T-helper 17 cell (primary cell): ENCODE measurements around the gene UTS2B. TPM values are rescaled to one million over a fixed set of nuclear protein-coding genes. Genes with fewer than 3 reads are reported as not detected.
A peak's percentile ranks its signal among the peaks of the same experiment; 100 is the strongest.

ENCODE experiments used
- ATAC-seq: fragments of 150-1000 bp; cut with Tn5 transposase; 2 replicates; pipeline ENCODE4 v1.10.0; 2021; ENCODE audit warnings: mild to moderate bottlenecking, moderate library complexity
- DNase-seq, 3 donors: peaks; one replicate each; pipeline versions ENCODE4 v3.0.0 to v3.0.0-alpha.2; 2020 to 2021
- H3K9me3 ChIP-seq: one replicate; pipeline ENCODE4 v1.7.0; 2013; ENCODE audit warnings: low read length, mild to moderate bottlenecking; ENCODE audit not compliant: control insufficient read depth, poor library complexity, severe bottlenecking
- H3K27ac Mint-ChIP-seq: one replicate; pipeline ENCODE4 v1.8.0; 2022; ENCODE audit warnings: mild to moderate bottlenecking, moderate library complexity, mixed read lengths
- H3K27me3 Mint-ChIP-seq: one replicate; pipeline ENCODE4 v1.8.0; 2022; ENCODE audit warnings: mixed read lengths
- H3K36me3 Mint-ChIP-seq: one replicate; pipeline ENCODE4 v1.8.0; 2022; ENCODE audit warnings: low read depth, mixed read lengths
- H3K4me1 Mint-ChIP-seq: one replicate; pipeline ENCODE4 v1.8.0; 2022; ENCODE audit warnings: mild to moderate bottlenecking, mixed read lengths
- H3K4me3 Mint-ChIP-seq: one replicate; pipeline ENCODE4 v1.8.0; 2022; ENCODE audit warnings: mild to moderate bottlenecking, moderate library complexity, mixed read lengths
- total RNA-seq, 4 donors: library from RNA in 2 of 4; stranded (reverse) in 2 of 4; gene quantifications; one replicate each; pipeline ENCODE4 v1.2.3 and lab custom pipeline; 2022 to 2026

UTS2B gene
- total RNA-seq, 2 donors from 2014 or later, result not detected

DNA sequence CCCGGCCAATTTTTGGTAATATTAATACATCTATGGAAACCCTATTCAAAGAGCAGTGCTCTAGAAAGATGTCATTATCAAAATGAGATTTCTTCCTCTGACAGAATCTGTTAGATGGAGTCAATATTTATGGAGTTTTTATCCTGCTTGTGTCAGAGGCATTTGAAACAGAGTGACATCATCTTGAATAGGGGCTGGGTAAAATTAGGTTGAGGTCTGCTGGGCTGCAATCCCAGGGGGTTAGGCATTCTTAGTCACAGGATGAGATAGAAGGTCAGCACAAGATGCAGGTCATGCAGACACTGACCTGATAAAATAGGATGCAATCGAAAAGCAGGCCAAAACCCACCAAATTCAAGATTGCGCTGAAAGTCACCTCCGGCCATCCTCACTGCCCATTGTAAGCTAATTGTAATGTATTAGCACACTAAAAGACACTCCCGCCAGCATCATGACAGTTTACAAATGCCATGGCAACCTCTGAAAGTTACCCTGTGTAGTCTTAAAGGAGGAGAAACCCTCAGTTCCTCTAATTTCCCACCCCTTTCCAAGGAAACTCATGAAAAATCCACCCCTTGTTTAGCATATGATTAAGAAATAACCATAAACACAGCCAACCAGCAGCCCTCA lies 28.4 kb downstream of the UTS2B start:
- Mint-ChIP-seq H3K36me3 (no peaks in the 10 kb centered on the region), H3K4me1 (no peaks in the 10 kb centered on the region), H3K27ac (no peak overlapping the region), H3K4me3 (no peak overlapping the region), H3K27me3 (no peaks in the 10 kb centered on the region)
- no peak for DNase-seq
- no peak for ATAC-seq
- H3K9me3 ChIP-seq, result no peaks in the 10 kb centered on the region

- no peaks in the 10 kb centered on the region for H3K9me3 ChIP-seq
- no peak overlapping the region for H3K4me3 Mint-ChIP-seq
- no peak overlapping the region for H3K27ac Mint-ChIP-seq
- H3K4me1 Mint-ChIP-seq, result no peaks in the 10 kb centered on the region
- H3K27me3 Mint-ChIP-seq, result no peaks in the 10 kb centered on the region
- no peak for DNase-seq
- no peak for ATAC-seq
- no peaks in the 10 kb centered on the region for H3K36me3 Mint-ChIP-seq
Observed at GRCh38 chr3:191301017-191301416, 29.3 kb downstream of the UTS2B start.

DNA sequence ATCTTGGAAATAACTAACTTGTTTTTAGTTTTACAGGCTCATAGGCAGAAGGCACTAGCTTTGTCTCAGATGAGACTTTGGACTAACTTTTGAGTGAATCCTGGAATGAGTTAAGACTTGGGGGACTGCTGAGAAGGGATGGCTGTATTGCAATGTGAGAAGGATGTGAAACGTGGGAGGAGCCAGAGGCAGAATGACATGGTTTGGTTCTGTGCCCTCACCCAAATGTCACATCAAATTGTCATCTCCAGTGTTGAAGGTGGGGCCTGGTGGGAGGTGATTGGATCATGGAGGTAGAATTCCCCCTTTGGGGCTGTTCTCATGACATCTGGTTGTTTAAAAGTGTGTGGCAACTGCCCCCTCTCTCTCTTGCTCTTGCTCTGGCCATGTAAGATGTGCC lies 29.9 kb downstream of the UTS2B start:
- DNase-seq, result no peak
- no peaks in the 10 kb centered on the region for H3K9me3 ChIP-seq
- Mint-ChIP-seq H3K27me3 (no peaks in the 10 kb centered on the region), H3K27ac (no peak overlapping the region), H3K4me3 (no peak overlapping the region), H3K36me3 (no peaks in the 10 kb centered on the region), H3K4me1 (no peaks in the 10 kb centered on the region)
- no peak for ATAC-seq

GRCh38 chr3:191298846-191299245 lies 31.5 kb downstream of the UTS2B start:
- H3K4me1 Mint-ChIP-seq, result no peaks in the 10 kb centered on the region
- H3K27ac Mint-ChIP-seq, result no peak overlapping the region
- ATAC-seq, result no peak
- H3K36me3 Mint-ChIP-seq, result no peaks in the 10 kb centered on the region
- H3K4me3 Mint-ChIP-seq, result no peak overlapping the region
- no peaks in the 10 kb centered on the region for H3K27me3 Mint-ChIP-seq
- no peaks in the 10 kb centered on the region for H3K9me3 ChIP-seq
- no peak for DNase-seq

DNA sequence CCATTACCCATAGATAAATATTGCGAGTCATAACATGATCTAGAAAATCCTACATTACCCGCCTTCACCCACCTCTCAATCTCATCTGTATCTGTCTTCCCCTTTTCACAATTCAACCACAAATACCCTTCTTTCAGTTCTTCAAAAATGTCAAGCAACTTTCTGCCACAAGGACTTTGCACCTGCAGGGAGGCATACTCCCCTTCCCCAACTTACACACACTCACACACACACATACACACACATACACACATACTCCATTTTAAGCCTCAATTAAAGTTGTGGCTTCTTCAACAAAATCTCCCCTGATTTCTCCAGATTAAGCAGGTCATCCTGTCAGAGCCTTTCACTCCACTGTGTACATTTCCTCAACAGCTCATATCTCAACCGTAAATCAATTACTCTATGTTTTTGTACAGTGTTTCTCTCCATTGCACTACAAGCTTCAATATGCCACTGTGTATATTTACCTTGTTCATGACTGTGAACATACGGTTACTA lies 34.2 kb downstream of the UTS2B start:
- Mint-ChIP-seq H3K27ac (no peak overlapping the region), H3K27me3 (no peaks in the 10 kb centered on the region), H3K4me1 (no peaks in the 10 kb centered on the region), H3K36me3 (no peaks in the 10 kb centered on the region), H3K4me3 (no peak overlapping the region)
- ATAC-seq, result peak; percentile 36
- DNase-seq, result no peak
- no peaks in the 10 kb centered on the region for H3K9me3 ChIP-seq

DNA sequence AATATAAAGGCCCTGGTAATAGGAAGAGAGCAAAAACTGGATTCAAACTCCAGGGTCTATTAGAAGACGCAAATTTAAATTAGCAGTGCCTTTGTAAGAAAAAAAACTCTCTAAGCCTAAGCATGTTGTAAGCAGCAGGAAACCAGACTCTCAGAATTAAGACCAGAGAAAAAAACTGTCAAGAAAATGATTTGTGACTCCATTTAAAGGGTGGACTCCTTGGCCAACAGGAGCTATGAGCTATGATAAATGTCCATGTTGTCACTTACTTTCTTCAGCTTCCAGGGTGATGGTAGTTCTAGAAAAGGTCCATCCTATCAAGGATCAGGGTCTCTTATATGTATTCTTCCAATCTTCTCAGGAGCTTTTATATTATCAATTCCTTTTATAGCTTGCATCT lies 36.0 kb downstream of the UTS2B start:
- Mint-ChIP-seq H3K4me3 (no peak overlapping the region), H3K27me3 (no peaks in the 10 kb centered on the region), H3K4me1 (no peaks in the 10 kb centered on the region), H3K27ac (no peak overlapping the region), H3K36me3 (no peaks in the 10 kb centered on the region)
- DNase-seq (no peak), ATAC-seq (no peak)
- H3K9me3 ChIP-seq, result no peaks in the 10 kb centered on the region

DNA sequence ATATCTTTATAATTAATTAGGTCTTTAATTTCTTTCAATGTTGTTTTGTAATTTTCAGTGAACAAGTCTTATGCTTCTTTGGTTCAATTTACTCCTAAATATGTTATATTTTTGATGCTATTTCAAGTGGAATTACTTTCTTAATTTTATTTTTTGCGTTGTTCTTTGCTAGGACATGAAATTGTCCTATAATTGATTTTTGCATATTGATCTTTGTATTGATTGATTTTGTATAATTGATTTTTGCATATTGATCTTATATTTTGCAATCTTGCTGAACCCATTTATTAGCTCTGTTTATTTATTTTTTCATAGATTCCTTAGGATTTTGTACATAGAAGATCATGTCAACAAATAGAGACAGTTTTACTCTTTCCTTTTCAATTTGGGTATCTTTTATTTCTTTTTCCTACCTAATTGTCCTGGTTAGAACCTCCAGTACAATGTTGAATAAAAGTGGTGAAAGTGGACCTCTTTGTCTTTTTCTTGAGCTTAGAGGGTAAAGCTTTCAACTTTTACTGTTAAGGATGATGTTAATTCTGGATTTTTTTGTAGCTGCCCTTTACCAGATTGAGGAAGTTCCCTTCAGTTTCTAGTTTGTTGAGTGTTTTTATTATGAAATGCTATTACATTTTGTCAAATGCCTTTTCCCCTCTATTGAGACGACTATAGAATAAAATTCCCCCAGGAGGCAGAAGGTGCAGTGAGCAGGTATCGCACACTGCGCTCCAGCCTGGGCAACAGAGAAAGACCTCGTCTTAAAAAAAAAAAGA lies 37.9 kb downstream of the UTS2B start:
- Mint-ChIP-seq H3K4me3 (no peak overlapping the region), H3K27me3 (no peaks in the 10 kb centered on the region), H3K36me3 (no peaks in the 10 kb centered on the region), H3K4me1 (no peaks in the 10 kb centered on the region), H3K27ac (no peak overlapping the region)
- no peaks in the 10 kb centered on the region for H3K9me3 ChIP-seq
- ATAC-seq (no peak), DNase-seq (no peak)

DNA sequence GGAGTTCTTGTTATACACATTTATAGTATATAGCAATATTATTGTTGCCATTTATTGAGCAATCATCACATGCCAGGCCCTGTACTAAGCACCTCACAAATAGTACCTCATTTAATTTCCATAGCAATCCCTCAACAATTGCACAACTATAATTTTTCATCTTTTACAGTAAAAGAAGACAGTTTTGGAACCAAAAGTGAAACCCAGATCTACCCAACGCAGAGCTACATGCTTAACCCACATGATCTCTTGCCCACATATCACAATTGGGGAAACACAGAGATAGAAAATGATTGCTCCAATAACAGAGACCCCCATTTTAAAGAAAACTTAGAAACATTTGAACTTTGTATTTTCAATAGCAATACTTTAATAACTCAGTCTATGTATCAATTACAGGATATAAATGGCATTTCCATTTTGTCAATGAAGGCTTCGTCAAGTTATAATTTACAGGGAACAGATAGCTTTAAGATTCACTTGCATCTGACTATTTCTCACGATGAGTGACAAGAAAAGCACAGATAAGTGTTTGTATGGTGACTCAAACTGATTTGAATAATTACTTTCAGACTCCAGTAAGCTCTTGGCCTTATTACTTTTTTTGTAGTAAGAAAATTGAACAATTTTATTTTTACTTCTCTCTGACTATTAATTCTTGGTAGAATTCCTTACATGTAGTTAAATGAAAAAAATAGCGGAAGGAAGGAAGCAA lies 39.9 kb downstream of the UTS2B start:
- no peak for DNase-seq
- no peaks in the 10 kb centered on the region for H3K36me3 Mint-ChIP-seq
- H3K27me3 Mint-ChIP-seq, result no peaks in the 10 kb centered on the region
- peak overlapping the region; percentile 44 for H3K27ac Mint-ChIP-seq
- peak; percentile 57 for ATAC-seq
- peak overlapping the region; percentile 52 for H3K4me3 Mint-ChIP-seq
- no peaks in the 10 kb centered on the region for H3K4me1 Mint-ChIP-seq
- no peaks in the 10 kb centered on the region for H3K9me3 ChIP-seq

GRCh38 chr3:191283400-191283799 lies 46.9 kb downstream of the UTS2B start:
- no peak for ATAC-seq
- Mint-ChIP-seq H3K36me3 (no peaks in the 10 kb centered on the region), H3K27me3 (no peaks in the 10 kb centered on the region)

GRCh38 chr3:191282251-191283185 lies 47.8 kb downstream of the UTS2B start:
- H3K27me3 Mint-ChIP-seq, result no peaks in the 10 kb centered on the region
- no peaks in the 10 kb centered on the region for H3K9me3 ChIP-seq
- DNase-seq (no peak), ATAC-seq (no peak)
- no peak overlapping the region for H3K4me3 Mint-ChIP-seq
- H3K27ac Mint-ChIP-seq, result no peak overlapping the region
- no peaks in the 10 kb centered on the region for H3K4me1 Mint-ChIP-seq
- H3K36me3 Mint-ChIP-seq, result no peaks in the 10 kb centered on the region

More at GRCh38 chr3:191283400-191283799, 46.9 kb downstream of the UTS2B start:
- no peak overlapping the region for H3K4me3 Mint-ChIP-seq
- no peak for DNase-seq
- no peaks in the 10 kb centered on the region for H3K4me1 Mint-ChIP-seq
- no peaks in the 10 kb centered on the region for H3K9me3 ChIP-seq
- H3K27ac Mint-ChIP-seq, result no peak overlapping the region

DNA sequence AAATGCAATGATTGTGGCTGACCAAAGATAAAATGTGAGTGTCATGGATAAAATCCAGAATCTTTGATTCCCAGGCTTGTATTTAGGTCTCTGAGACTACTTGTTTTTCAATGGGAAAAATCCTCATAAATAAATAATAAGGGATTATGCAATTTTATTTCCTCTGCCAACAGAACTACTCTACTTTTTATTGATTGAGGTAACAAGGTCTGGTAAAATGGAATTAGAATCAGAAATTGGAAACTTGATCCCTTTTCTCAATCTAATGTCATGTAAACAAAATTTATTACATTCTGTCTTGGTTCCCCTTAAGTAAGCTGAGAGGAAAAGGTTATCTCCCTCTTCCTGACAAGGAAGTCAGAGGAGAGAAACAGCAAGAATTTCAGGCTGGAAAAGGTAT lies 49.4 kb downstream of the UTS2B start:
- no peaks in the 10 kb centered on the region for H3K27me3 Mint-ChIP-seq
- H3K4me1 Mint-ChIP-seq, result no peaks in the 10 kb centered on the region
- ATAC-seq (no peak), DNase-seq (no peak)
- H3K27ac Mint-ChIP-seq, result no peak overlapping the region
- no peaks in the 10 kb centered on the region for H3K9me3 ChIP-seq
- H3K4me3 Mint-ChIP-seq, result no peak overlapping the region
- no peaks in the 10 kb centered on the region for H3K36me3 Mint-ChIP-seq

DNA sequence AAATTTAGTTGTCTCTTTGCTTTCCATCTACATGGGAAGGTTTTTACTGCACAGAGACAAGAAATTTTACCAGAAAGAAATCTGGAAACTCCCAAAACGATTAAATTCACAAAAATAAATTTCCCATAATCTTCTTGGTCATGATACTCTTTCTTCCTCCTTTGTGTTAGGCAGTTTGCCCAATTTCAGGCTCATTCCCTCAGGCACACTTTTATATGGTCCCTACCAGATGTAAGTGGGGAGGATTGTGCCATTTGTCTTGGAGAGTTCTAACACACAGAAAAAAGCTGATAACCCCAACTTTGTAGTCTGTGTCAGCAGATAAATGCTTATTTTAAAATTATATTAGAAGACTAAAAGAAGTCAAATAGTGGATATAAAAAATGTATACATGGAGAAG lies 50.2 kb downstream of the UTS2B start:
- H3K36me3 Mint-ChIP-seq, result no peaks in the 10 kb centered on the region
- no peaks in the 10 kb centered on the region for H3K4me1 Mint-ChIP-seq
- no peaks in the 10 kb centered on the region for H3K27me3 Mint-ChIP-seq
- no peak overlapping the region for H3K4me3 Mint-ChIP-seq
- no peak for DNase-seq
- H3K9me3 ChIP-seq, result no peaks in the 10 kb centered on the region
- H3K27ac Mint-ChIP-seq, result no peak overlapping the region
- no peak for ATAC-seq

- H3K27me3 Mint-ChIP-seq, result no peaks in the 10 kb centered on the region
- H3K9me3 ChIP-seq, result no peaks in the 10 kb centered on the region
- no peak overlapping the region for H3K27ac Mint-ChIP-seq
- no peak overlapping the region for H3K4me3 Mint-ChIP-seq
- no peaks in the 10 kb centered on the region for H3K36me3 Mint-ChIP-seq
- no peak for DNase-seq
- H3K4me1 Mint-ChIP-seq, result no peaks in the 10 kb centered on the region
- ATAC-seq, result no peak
Observed at GRCh38 chr3:191275751-191276150, 54.6 kb downstream of the UTS2B start.
